HG03097 (cell line): ENCODE results near the gene CDK5.

Experiments used
- ATAC-seq: cut with Tn5 transposase; IDR thresholded peaks from one replicate; pipeline ENCODE4 v1.9.1; 2021; ENCODE audit not compliant: unreplicated experiment, low FRiP score

CDK5 gene

DNA sequence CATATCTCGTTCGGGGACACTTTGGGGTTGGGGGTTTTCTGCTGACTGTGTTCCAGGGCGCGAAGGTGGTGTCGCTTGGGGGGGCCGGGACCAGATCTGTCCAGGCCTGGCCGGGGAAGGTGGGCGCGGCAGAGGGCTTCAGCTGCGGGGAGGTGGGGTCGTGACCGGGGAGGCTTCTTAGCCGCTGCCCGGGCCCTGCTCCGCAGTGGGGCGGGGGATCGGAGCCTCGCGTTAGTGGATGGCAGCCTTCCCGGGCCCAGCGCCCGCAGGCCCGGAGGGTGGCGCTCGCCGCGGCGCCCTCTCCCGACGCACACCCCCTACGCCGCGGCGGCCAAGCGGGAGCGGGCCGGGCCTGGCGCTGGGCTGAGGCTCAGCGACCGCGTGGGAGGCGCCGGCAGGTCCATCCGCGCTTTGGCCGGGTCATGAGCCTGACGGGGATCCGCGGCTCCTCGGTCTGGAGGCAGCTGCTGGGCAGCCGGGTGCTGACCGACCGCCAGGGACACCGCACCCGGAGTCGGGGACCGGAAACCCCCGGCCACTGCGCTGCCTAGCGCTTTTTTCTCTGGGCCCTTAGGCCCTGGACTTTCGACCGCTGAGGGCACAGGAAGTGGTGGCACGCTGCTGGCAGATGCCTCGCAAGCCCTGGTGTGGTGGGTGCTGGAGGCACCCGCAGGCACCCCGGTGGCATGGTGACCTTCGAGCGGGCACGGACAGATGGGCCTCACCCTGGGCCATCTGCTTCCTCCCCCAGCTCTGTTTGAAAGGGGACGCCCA, 29.7 kb upstream of the CDK5 start:
- ATAC-seq: no peak

DNA sequence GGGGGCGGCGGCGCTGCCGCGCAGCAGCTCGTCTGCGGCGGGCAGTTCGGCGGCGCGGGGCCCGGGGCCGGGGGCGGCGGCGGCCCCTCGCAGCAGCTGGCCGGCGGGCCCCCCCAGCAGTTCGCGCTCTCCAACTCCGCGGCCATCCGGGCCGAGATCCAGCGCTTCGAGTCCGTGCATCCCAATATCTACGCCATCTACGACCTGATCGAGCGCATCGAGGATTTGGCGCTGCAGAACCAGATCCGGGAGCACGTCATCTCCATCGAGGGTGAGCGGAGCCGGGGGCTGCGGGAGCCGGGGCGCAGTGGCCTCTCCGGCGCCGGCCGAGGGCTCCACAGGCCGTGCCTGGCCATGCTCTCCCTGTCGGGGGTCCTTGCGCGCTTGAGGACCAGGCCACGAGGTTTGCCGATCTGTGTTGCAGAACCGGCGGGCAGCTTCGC, 29.1 kb upstream of the CDK5 start:
- no peak for ATAC-seq

DNA sequence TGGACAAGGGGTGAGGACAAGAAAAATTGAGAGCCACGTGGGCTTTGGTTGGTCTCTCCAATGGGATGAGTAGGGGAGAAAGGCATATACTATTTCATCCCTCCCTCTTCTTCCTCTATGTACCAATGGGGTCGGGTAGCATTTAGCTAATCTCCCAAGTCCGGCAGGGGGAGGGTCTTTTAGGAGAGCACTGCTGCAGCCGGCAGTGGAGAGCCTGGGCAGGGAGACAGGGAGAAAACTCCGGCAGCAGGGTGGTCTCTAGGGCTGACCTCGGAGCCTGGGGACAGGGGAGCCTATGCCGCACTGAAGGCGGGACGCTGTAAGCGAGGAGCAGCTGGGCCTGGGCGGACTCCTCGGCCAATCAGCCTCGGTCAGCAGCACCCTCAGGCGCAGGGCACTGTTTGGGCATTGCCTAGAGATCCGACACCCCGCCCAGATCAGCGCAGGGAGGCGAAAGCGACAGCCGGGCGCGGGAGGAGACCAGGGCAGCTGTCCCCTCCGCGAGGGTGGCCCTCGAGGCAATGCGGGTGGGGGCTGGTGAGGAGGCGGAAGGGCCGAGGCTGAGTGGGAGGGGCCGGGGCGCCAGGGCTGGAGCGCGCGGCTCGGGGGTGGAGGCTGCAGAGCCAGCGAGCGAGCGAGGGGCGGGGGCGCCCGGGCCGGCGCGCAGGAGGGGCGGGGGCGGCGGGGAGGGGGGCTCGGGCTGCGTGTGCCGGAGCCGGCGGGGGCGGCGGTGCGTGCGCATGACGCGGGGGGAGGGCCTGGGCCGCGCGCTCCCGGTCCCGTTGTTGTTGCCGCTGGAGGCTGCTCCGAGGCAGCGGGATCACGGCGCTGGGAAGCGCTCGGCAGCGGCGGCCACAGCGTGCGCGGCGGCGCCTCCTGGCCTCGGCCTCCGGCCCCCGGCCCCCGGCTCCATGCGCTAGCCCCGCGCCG, 28.3 kb upstream of the CDK5 start, which contains the start of gene AGAP3:
TSS of gene AGAP3 (plus strand) at position 785 of the 930 bp plus-strand sequence. CDS start 267 bp downstream, outside the sequence.
- ATAC-seq: peak; percentile 26

DNA sequence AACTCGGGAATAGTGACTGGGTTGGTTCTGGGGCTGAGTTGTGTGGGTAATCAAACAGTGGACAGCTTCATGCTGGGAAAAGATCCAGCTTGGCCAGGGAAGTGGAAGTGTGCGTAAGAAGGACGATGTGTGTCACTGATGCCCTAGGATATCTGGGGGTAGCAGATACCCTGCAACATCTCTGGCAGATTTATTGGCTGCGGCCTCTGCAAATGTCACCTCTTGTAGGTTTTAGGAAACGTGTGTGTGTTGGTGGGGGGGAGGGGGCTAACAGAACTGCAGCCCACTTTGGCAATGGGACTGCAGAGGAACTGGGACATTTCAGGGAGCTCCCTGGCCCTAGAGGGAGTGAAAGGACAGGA, 27.6 kb upstream of the CDK5 start:
- no peak for ATAC-seq

DNA sequence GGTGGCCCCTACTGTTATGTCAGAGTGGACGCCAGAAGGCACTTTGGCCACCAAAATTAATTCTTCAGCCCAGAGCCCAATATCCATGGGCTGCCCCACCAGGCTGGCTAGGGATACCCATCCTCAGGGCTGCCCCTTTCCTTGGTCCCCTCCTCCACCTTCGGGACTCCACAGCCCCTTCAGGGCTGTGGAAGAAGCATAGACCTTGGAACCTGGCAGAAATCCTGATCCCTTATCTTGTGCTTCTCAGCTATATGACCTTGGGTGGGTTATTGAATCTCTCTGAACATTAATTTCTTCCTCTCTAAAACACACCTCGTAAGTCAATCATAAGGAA, 26.1 kb upstream of the CDK5 start:
- ATAC-seq: no peak

DNA sequence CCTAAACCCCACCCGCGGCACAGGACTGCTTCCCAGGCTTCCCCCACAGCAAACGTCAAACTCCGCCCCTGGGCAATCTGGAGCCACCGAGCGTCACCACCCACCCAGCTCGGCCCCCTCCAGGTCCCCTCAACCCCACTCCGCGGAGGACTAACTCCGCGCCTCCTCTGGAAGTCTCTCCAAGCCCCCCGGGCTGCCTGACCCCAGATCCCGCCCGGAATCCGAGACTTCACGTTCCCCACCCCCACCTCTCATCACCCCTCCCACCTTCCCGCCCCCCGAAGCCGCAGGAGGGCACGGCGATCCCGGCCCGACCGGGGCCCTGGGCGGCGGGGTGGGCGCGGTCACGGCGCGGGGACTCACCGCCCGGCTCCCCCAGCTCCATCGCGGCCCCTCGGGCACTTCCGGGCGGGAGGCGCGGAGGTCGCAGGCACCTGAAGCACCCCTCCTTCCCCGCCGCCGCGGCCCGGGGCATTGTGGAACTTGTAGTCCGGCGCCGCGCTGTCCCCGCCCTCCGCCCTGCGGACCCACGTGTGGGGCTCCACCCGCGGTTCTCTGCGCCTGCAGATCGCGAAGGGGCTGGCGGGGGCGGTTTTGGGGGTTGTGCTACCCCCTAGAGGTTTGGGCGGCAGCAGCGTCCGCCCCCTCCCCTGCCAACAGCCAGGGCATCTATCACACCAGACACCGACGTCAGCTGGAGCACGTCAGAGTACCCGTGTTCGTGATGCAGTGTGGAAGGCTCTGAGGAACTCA, 25.6 kb upstream of the CDK5 start, which contains the start of gene TMUB1:
TSS of gene TMUB1 (minus strand) at position 423 of the 753 bp plus-strand sequence. CDS start 930 bp downstream, outside the sequence.
- ATAC-seq: peak; percentile 24

DNA sequence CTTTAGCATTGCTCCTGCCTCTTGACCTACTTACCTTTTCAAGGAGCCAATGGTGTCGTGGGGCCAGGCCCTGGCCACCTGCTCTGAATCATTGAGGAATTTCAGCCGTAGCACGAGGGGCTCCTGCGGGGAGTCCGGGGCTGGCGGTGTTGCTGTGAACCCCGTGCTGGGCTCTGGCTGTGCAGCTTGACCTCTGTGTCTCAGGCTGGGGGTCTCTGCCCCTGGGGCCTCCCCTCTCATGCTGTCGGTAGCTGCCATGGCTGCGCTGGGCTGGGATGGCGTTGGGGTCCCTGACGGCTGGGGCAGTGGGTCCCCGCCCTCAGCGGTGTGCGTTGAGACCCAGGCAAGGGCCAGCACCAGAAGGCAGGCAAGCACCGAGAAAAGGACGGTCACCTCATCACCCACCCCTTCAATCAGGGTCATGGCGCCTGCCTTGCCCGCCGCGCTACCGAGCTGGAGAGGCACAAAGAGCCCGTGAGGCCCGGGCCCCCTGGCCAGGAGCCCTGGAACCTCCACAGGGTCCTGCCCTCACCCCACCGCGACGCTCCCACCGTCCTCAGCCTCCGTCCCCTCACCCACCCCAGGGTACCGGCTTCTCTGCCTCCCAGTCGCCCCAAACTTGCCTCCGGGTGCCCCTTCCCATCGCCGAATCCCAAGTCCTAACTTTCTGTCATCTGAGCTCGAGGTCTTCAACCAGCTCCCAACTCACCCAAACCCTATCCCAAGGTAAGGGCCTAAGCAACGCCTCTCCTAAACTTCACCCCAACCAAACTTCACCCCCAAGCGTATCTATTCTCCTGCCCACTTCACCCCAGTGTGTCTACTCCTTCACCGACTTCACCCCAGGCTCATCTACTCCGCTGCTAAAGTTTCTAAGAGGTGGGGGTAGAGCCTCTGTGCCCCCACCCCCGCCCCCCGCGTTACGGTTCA, 24.7 kb upstream of the CDK5 start:
- ATAC-seq: no peak

DNA sequence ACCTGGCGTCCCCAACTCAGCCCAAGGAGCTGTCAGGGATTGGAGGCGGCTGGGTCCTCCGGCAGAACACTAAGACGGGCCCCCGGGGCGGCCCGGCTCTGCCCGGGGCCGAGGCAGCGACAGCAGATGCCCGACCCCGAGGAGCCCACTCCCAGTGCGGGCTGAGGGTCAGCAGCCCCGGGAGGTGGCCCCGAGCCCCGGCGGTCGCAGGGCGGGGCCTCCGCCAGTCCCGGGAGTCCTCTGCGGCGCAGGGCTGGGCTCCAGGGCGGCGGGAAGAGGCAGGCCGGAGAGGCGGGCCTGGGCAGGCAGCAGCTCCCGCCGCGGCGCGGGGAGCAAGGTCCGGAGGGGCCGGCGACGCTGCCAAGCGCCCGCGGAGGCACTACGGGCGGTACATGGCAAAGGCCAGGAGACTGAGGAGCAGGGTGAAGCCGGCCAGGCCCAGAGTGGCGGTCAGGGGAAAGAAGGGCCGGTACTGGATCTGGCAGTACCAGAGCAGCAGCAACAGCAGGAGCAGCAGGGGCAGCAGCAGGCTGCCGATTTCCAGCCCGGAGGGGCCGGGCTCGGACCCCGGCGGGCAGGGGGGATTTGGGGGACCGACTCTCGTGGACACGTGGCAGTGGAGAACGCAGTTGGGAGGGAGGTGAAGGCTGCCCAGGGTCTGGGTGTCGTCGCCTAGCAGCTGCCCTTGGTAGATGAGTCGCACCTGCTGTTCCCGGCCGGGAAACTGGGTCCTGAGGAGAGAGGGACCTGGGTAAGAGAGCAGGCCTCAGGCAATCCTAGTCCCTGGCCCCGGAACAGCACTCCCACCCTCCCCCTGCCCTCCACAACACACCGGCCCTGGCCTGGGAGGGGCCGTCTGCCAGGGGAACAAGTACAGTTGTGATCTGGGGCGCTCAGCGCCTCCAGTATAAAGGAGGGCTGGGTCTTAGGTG, 23.7 kb upstream of the CDK5 start:
- no peak for ATAC-seq

DNA sequence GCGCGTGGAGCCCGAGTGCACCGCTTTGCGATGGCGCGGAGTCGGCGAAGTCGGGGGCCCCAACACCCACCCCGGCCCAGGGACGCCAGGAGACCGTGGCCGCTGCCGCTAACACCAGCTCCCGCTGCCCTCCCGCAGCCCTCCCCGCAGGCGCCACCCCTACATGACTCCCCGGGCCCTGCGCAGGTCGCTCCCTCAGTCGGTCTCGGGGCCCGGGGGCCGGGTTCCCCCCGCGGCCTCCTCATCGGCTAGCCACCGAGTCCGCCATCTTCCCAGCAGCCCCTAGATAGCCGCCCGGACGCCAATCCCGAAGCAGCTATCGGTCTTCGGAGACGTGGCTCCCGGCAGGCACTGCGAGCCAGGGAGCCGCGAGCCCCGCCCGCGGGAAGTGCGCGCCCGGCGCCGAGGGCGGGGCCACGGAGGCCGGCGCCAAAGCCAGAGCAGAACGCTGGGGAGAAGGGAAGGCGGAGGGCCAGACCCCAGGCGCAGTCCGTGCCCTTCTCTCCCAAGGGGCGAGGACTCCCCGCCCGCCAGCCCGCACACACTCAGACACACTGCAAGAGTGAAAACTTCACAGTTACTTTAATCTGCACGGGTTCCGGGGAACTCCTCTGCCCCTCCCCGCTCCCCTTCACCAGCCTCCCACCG, 22.9 kb upstream of the CDK5 start, which contains the start of gene FASTK:
TSS of gene FASTK (minus strand) at position 288 of the 648 bp plus-strand sequence. CDS start at position 245, 43 bp downstream.
- peak; percentile 77 for ATAC-seq

DNA sequence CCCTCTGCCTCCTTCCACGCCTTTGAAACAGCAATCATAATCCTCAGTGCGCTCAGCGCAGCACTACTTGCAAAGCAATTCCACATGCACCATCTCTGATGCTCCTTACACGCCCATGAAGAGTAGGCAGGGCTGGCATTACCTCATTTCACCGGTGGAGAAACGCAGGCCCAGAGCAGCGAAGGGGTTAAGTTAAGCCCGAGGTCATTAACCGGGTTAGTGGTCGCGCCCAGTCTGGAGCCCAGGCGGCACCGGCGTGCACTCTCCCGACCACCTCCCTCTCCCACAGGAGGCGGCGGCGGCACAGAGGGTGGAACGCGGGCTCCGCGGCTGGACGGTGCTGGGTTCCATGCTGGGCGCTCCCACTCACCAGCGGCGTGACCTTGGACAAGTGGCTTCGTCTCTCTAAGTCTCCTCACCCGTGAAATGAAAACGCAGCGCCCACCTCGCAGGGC, 22.4 kb upstream of the CDK5 start:
- ATAC-seq: no peak

DNA sequence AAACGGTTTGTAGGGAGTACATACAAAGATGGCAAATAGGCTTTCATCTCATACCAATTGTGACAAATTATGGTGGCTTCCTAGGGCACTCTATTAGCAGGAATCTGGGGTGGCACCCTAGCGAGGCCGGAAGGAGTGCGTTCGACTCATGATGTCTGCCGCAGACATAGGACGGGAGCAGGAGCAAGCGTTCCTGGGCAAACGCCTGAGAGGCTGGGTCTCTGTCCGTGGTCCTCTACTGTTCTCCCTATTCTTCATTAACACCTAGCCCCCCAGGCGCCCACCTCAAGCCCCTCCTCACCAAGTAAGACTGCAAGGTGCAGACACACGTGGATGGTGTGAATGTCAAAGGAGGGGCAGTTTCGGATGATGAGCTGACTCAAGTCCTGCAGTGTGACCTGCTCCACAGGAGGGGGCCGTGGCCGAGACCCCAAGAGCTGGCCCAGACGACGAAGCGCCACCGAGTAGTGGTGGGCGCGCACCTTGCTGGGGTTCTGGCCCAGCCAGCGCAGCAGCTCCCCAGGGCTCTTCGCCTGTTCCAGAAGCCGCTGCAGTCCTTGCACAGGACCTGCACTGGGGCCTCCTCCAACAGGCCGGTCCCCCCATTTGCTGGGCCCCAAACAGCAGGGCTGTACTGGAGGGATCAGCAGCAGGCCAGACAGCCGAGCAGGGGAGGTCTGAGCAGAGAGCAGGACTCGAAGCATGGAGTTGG, 21.7 kb upstream of the CDK5 start:
- no peak for ATAC-seq

DNA sequence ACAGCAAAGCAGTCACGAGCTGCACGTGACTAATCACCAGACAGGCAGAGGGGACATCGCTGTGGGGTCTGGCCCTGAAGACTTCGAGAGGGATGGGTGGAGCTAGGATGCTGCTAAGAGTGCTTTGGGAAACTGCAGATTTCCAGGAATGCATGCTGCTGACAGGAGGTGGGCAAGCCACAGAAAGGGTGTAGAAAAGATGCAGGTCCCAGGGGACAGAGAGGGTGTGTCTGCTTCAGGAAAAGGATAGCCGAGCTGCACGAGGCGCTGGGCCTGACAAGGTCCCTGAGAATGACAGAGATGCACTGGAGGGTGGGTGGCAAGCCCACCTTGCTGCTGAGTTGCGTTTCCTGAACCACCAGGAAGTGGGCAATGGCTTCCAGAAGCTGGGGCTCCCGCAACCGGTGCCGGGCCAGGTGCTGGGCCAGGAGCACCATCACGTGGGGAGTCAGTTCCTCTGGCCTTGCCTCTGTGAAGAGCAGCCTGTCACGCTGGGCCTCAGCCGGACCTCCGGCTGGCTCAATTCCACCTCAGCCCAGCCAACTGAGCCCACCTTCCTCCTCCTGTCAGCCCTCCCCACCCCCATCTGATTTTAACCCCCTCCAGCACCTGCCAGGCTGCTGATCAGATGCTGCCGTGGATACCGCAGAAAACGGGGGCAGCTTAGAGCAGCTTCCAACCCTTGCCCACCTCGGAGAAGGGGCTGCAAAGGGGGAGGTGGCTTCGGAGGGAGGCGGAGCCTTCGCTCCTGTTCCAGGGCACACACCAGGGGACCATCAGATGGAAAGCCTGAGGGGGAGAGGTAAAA, 20.7 kb upstream of the CDK5 start:
- ATAC-seq: no peak

DNA sequence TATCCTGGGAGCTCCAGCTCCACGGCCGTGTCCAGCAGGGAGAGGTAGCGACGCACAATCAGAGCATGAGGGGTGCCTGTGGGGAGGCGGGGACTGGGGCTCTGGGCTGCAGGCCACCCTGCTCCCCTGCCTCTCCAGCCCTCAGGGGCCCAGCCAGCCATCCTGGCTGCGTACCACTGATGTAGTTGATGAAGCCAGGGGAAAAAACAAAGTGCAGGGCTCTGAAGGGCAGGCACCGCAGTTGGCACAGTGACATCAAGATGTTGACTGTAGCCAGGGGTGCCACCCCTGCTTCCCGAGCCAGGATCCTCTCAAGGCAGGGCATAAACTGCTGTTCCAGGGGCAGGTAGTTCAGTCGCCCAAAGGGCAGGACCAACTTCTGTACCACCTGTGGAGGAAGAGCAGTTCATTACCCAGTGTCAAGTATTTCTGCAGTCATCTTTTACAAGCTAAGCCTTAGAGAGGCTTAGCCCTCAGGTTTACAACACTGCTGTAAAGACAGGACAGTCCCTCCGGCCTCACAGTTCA, 20.1 kb upstream of the CDK5 start:
- ATAC-seq: no peak

DNA sequence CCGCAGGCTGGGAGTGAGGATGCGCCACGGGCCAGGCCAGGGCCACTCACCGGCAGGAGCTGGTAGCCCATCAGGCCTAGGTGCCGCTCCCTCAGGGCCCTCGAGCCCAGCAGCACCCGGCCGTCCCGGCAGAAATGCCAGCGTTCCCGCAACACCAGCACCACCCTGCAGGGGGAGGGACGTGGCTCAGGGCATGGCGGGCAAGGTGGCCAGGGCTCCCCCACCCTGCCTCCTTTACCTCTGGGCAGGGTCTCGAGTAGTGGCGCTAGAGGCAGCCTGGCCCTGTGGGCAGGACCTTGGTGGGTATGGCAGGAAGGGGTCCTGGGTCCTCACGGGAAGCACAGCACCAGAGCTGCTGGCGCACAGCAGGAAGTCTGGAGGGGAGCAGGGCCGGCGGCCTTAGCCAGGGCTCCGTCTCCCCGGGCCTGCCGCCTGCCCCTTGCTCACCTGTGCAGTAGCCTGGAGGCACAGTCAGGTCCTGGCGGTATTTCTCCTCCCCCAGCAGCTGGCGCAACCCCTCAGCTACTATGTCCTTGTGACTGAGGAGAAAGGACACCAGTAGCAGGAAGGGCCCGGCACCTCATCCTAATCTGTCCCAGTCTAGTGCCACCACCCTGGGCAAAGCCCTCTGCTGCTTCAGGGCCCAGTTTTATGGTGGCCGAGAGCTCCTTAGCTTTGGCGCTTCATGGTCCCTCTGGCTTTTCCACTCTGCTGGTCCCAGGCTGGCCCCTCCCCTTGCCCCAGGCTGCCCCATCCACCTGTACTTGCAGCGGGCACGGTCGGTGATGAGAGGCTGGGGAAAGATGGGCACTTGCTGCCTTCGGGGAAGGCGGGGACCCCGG, 19.4 kb upstream of the CDK5 start:
- no peak for ATAC-seq

DNA sequence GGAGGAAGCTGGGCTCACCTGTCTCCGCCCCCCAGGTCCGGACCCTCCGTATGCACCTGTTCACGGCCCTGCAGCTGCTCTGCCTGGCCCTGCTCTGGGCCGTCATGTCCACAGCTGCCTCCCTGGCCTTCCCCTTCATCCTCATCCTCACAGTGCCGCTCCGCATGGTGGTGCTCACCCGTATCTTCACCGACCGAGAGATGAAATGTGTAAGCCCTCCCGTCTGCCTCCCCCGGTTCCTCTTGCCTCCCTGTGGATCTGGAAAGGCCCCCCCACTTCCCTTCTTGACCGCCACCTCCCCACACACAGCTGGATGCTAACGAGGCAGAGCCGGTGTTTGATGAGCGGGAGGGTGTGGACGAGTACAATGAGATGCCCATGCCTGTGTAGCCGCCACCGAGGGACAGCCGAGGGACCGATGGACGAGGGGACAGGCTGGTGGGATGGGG, 18.3 kb upstream of the CDK5 start:
- ATAC-seq: no peak

DNA sequence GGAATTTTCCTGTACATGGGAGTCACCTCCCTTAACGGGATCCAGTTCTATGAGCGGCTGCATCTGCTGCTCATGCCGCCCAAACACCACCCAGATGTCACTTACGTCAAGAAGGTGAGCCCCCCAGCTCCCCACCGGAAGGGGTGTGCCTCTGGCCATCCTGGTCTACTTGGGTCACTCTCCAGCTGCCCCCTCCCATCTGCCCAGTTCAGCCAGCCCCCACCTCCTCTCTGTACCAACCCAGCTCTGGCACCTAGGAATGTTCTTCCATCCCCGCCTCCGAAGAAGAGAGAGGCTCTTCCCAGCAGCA, 17.9 kb upstream of the CDK5 start:
- ATAC-seq: no peak
